Endothelial cell of umbilical vein (primary cell): ENCODE data around the gene GSG1L. TPM values are rescaled to one million over a fixed set of nuclear protein-coding genes. Genes with fewer than 3 reads are reported as not detected.

ENCODE experiments used
- BruUV-seq: library from RNA; stranded (reverse); fragments of 400-500 nt; replicated peaks from 2 replicates; lab custom pipeline; 2021; lab: Mats Ljungman, UMichigan
- CTCF ChIA-PET: fragments of 300-600, 350-600 bp; sonication (Branson Sonifier 250); formaldehyde crosslinking; loops from one replicate; lab custom pipeline; 2021; ENCODE audit warnings: antibody characterized with exemption, inconsistent platforms; lab: Charles Lee
- POLR2A ChIA-PET: fragments of 300-600, 350-600 bp; sonication (Branson Sonifier 250); formaldehyde crosslinking; loops from one replicate; lab custom pipeline; 2021; ENCODE audit warnings: antibody characterized with exemption, inconsistent platforms; lab: Charles Lee
- DNase-seq: peaks from one replicate; pipeline ENCODE4 v3.0.0-alpha.2; 2011; ENCODE audit warnings: low read depth, low spot score
- FAIRE-seq: peaks from 2 replicates; lab custom pipeline; 2011; peaks lifted over from hg19 to GRCh38; lab: Jason Lieb, UNC
- H2AFZ ChIP-seq: 2 replicates; pipeline ENCODE4 v1.6.0; 2012; ENCODE audit warnings: low read depth, low read length, control low read depth, inconsistent platforms
- H3K27ac ChIP-seq: 2 replicates; pipeline ENCODE4 v1.5.1; 2011; ENCODE audit warnings: low read depth, mild to moderate bottlenecking, control low read depth, low read length, moderate library complexity; ENCODE audit not compliant: insufficient read depth
- H3K27me3 ChIP-seq, 2 experiments: 2 replicates each; pipeline versions ENCODE4 v1.6.0 to v1.6.1; 2011; ENCODE audit warnings: low read length in 2 of 2, mixed read lengths in 1 of 2; ENCODE audit not compliant: control insufficient read depth in 2 of 2, insufficient read depth in 2 of 2
- H3K36me3 ChIP-seq, 2 experiments: 2 replicates in 1 of 2; 3 replicates in 1 of 2; pipeline ENCODE4 v1.5.1; 2011; ENCODE audit warnings: low read length in 2 of 2, mild to moderate bottlenecking in 1 of 2, moderate library complexity in 1 of 2; ENCODE audit not compliant: control insufficient read depth in 2 of 2, insufficient read depth in 2 of 2; ENCODE audit errors: extremely low read depth in 1 of 2
- H3K4me1 ChIP-seq: 3 replicates; pipeline ENCODE4 v1.5.1; 2011; ENCODE audit warnings: mild to moderate bottlenecking, low read length; ENCODE audit not compliant: control insufficient read depth, insufficient read depth; ENCODE audit errors: extremely low read depth
- H3K4me2 ChIP-seq: 2 replicates; pipeline ENCODE4 v1.6.1; 2011; ENCODE audit warnings: low read length, control low read depth, mixed read lengths; ENCODE audit not compliant: insufficient read depth
- H3K4me3 ChIP-seq, 3 experiments: fragments of 200-600 bp in 1 of 3; sonication (generic), shearing (Covaris generic) in 1 of 3; replicated peaks in 1 of 3; 2 replicates each; pipeline ENCODE4 v1.5.1; 2011 to 2016; ENCODE audit warnings: control low read depth in 3 of 3, low read length in 3 of 3, mild to moderate bottlenecking in 2 of 3, inconsistent platforms in 1 of 3, low read depth in 1 of 3, moderate library complexity in 1 of 3; ENCODE audit not compliant: insufficient read depth in 1 of 3
- H3K79me2 ChIP-seq: 2 replicates; pipeline ENCODE4 v1.6.0; 2012; ENCODE audit warnings: low read length, inconsistent platforms; ENCODE audit not compliant: control insufficient read depth, insufficient read depth
- H3K9ac ChIP-seq: replicated peaks from 2 replicates; pipeline ENCODE3; 2011; ENCODE audit warnings: low read length, control low read depth; ENCODE audit not compliant: insufficient read depth; ENCODE audit errors: extremely low read depth
- H3K9me1 ChIP-seq: replicated peaks from 3 replicates; pipeline ENCODE4 v1.6.0; 2011; ENCODE audit warnings: mild to moderate bottlenecking, low read length; ENCODE audit not compliant: control insufficient read depth, insufficient read depth; ENCODE audit errors: extremely low read depth
- H3K9me3 ChIP-seq: replicated peaks from 2 replicates; pipeline ENCODE4 v1.5.1; 2012; ENCODE audit warnings: low read length, inconsistent platforms; ENCODE audit not compliant: control insufficient read depth, insufficient read depth
- H4K20me1 ChIP-seq: replicated peaks from 2 replicates; pipeline ENCODE3; 2011; ENCODE audit warnings: mild to moderate bottlenecking, low read length; ENCODE audit not compliant: control insufficient read depth, insufficient read depth; ENCODE audit errors: extremely low read depth
- CTCF ChIP-seq, 2 donors: IDR thresholded peaks; 1 replicate in 1 of 2; 2 replicates in 1 of 2; pipeline ENCODE4 v1.5.1; 2011; ENCODE audit warnings: low read length in 2 of 2, mild to moderate bottlenecking in 2 of 2, moderate library complexity in 2 of 2, control low read depth in 1 of 2, inconsistent platforms in 1 of 2, low read depth in 1 of 2; ENCODE audit not compliant: insufficient read depth in 1 of 2; ENCODE audit errors: extremely low read depth in 1 of 2
- EZH2 ChIP-seq: IDR thresholded peaks from 2 replicates; pipeline ENCODE4 v1.6.1; 2012; ENCODE audit warnings: borderline replicate concordance, low read depth, mild to moderate bottlenecking, moderate library complexity, low read length, inconsistent platforms; ENCODE audit not compliant: severe bottlenecking
- FOS ChIP-seq: IDR thresholded peaks from 2 replicates; pipeline ENCODE4 v1.6.1; 2011; ENCODE audit warnings: mild to moderate bottlenecking, low read length, moderate library complexity, borderline replicate concordance; ENCODE audit not compliant: insufficient read depth
- GATA2 ChIP-seq: IDR thresholded peaks from 2 replicates; pipeline ENCODE4 v1.7.0; 2011; ENCODE audit warnings: low read depth, mild to moderate bottlenecking, moderate library complexity, mixed read lengths, low read length; ENCODE audit not compliant: insufficient read length, insufficient read depth
- JUN ChIP-seq: IDR thresholded peaks from 2 replicates; pipeline ENCODE4 v1.6.1; 2011; ENCODE audit warnings: borderline replicate concordance, low read depth; ENCODE audit not compliant: insufficient read length, insufficient read depth
- MYC ChIP-seq: IDR thresholded peaks from one replicate; pipeline ENCODE4 v1.6.1; 2011; ENCODE audit warnings: mild to moderate bottlenecking, low read depth, low read length
- POLR2A ChIP-seq: IDR thresholded peaks from 2 replicates; pipeline ENCODE4 v1.6.1; 2012; ENCODE audit warnings: low read depth, mild to moderate bottlenecking, control low read depth, low read length
- POLR2AphosphoS5 ChIP-seq: IDR thresholded peaks from 2 replicates; pipeline ENCODE4 v1.6.1; 2012; ENCODE audit warnings: low read depth, mild to moderate bottlenecking, control low read depth, low read length, moderate library complexity; ENCODE audit not compliant: insufficient read depth
- dilution Hi-C: fragments of 300-500 bp; cut with MboI; formaldehyde crosslinking; loops from one replicate; pipeline ENCODE4 v1.15.0; 2019; ENCODE audit warnings: low sequenced_read_pairs; ENCODE audit not compliant: extremely low pct_ligation_motif_present
- intact Hi-C: fragments of 100-400 bp; cut with micrococcal nuclease; formaldehyde crosslinking; loops from one replicate; pipeline ENCODE4 v1.10.0; 2022
- polyA plus RNA-seq, 4 experiments: library from polyadenylated mRNA; depleted of rRNA in 3 of 4; stranded (reverse) in 3 of 4; unstranded in 1 of 4; fragments of >200 nt; gene quantifications; 2 replicates each; pipeline versions ENCODE4 v1.2.1 to v1.2.3, GENCODE V29; 2011 to 2012; ENCODE audit warnings: missing spikeins in 1 of 4
- total RNA-seq: library from RNA; stranded (reverse); gene quantifications from 2 replicates; pipeline ENCODE4 v1.2.3, GENCODE V29; 2021
- TF ChIP-seq, protein P1 (sequence below): IDR thresholded peaks from 2 replicates; pipeline ENCODE4 v1.6.1; 2011; ENCODE audit not compliant: insufficient read depth, insufficient read length

The GSG1L gene
- total and polyA plus RNA-seq, 2 donors (not counting 3 experiments of a cell fraction or from before 2014, with no cell fraction given), result 0.06 TPM; not detected in 1

GRCh38 chr16:27928542-27928941, 135.0 kb downstream of the GSG1L start:
- FAIRE-seq, result no peak
- no peak for DNase-seq
- intact Hi-C loops (no loop called here), dilution Hi-C loops (no loop called here)
- Histone ChIP-seq H2AFZ (no peak overlapping the region), H3K9me1 (no peaks in the 10 kb centered on the region), H3K4me1 (no peaks in the 10 kb centered on the region), H3K27ac (no peak overlapping the region), H3K9me3 (no peaks in the 10 kb centered on the region), H3K9ac (no peak overlapping the region), H3K79me2 (no peaks in the 10 kb centered on the region), H3K36me3 (no peaks in the 10 kb centered on the region), H4K20me1 (no peaks in the 10 kb centered on the region), H3K4me3 (no peak overlapping the region), H3K27me3 (no peaks in the 10 kb centered on the region), H3K4me2 (no peak overlapping the region)
- TF ChIP-seq POLR2A, result no peak
- TF ChIP-seq, protein P1, sequence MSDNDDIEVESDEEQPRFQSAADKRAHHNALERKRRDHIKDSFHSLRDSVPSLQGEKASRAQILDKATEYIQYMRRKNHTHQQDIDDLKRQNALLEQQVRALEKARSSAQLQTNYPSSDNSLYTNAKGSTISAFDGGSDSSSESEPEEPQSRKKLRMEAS, result no peak
- no peak for TF ChIP-seq FOS
- TF ChIP-seq JUN, result no peak
- TF ChIP-seq MYC, result no peak
- TF ChIP-seq GATA2, result no peak
- no peak for TF ChIP-seq CTCF (IDR thresholded peaks at IDR 0.05; ENCODE audit: extremely low read depth in 1 of 2, insufficient read depth in 1 of 2, low read depth in 1 of 2, low read length in 2 of 2)
- TF ChIP-seq EZH2, result no peak
- no peak for TF ChIP-seq POLR2AphosphoS5
- CTCF ChIA-PET, result no interaction called here
- BruUV-seq, result no TSS peak
- POLR2A ChIA-PET, result no interaction called here
